ENCODE measurements around the gene WASF2.
A peak's percentile ranks its signal among the peaks of the same experiment; 100 is the strongest.

WASF2 gene

DNA sequence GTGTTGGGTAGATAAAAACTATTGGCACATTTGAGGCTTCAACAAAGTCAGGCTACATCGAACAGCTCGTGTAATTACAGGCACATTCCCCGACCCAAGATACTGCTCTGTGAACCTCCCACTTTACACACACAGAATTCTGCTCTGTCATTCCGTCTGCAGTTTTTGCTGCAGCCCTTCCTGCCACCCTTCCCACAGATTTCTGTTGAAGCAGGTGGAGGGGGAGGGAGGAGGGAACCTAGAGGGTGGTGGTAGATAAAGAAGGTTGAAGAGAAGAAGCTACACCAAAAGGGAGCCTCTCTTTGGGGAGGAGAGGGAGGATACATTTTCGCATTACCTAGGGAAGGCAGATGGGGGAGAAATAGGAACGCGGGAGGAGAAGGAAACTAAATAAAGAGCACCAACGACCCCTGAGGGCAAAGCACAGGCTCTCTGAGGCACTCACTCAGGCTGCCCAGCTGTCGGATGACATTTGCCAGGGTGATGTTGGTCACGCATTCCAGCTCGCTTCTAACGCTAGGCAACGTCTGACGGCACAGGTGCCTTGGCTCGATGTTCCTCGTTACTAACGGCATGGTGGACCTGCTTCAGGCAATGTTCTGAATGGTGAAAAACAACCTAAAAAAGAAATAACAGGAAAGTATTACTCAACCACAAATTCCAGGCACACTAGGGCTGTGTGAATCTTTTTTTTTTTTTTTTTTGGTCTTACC, 61.5 kb downstream of the WASF2 start:
- TF ChIP-seq CTCF (conservative IDR thresholded peaks at IDR 0.05; ENCODE audit: low read length) = no peak
- peak; percentile 46 for DNase-seq (ENCODE audit: low read depth)
- H3K4me3 ChIP-seq (ENCODE audit: low read length) = no peak overlapping the region

GRCh38 chr1:27427816-27428315, 62.1 kb downstream of the WASF2 start:
- no peak for DNase-seq (ENCODE audit: low read depth)
- no peak overlapping the region for H3K4me3 ChIP-seq (ENCODE audit: low read length)
- no peak for TF ChIP-seq CTCF (conservative IDR thresholded peaks at IDR 0.05; ENCODE audit: low read length)

DNA sequence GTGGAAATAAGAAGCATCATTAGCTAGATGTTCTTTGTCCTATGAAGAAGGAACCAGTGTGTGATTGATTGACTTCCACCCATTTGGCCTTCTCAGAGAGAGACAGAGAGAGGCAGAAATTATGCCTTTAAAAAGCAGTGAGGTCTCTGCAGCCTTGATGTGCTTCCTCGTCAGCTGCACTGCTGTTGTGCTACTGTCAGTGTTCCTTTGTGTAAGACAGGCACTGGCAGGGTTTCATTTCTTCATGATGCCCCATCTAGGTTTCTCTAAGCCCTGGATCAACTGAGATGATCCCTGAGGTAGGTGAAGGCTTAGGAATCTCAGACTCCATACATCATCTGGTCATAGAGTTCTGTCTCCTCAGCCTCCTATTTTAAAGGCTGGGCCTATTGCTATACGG, 62.6 kb downstream of the WASF2 start:
- DNase-seq (ENCODE audit: low read depth) = no peak
- no peak for TF ChIP-seq CTCF (conservative IDR thresholded peaks at IDR 0.05; ENCODE audit: low read length)
- H3K4me3 ChIP-seq (ENCODE audit: low read length) = no peak overlapping the region

- no peak for TF ChIP-seq CTCF (conservative IDR thresholded peaks at IDR 0.05; ENCODE audit: low read length)
- H3K4me3 ChIP-seq (ENCODE audit: low read length) = no peak overlapping the region
- DNase-seq (ENCODE audit: low read depth) = no peak
Observed at GRCh38 chr1:27423709-27424108, 66.3 kb downstream of the WASF2 start.

- peak; percentile 93 for DNase-seq (ENCODE audit: low read depth)
- no peak for TF ChIP-seq CTCF (conservative IDR thresholded peaks at IDR 0.05; ENCODE audit: low read length)
- no peak overlapping the region for H3K4me3 ChIP-seq (ENCODE audit: low read length)
Observed at GRCh38 chr1:27418326-27419185, 71.4 kb downstream of the WASF2 start.

DNA sequence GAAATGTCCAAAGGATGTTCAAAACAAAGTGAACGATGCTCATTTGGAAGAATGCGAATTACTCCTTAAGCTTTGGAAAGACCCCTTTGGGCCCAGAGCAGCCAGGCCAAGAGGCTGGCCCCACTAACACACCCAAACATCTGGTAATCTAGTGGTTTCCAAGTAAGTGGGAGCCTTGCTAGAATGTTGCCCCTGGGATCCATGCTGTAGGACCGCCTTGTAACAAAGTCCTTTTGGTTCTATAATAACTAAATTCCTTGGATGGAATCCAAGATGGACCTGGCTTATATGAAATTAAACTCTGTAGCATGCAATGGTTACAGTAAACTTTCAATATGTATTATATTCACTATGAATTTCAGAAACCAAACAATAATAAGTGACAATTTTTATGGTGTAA, 72.3 kb downstream of the WASF2 start:
- DNase-seq (ENCODE audit: low read depth) = no peak
- TF ChIP-seq CTCF (conservative IDR thresholded peaks at IDR 0.05; ENCODE audit: low read length) = no peak
- no peak overlapping the region for H3K4me3 ChIP-seq (ENCODE audit: low read length)
